ENCODE measurements around the gene DEPDC5.

The DEPDC5 gene

GRCh38 chr22:31932863-31933262 lies 179.0 kb downstream of the DEPDC5 start:
- no peak for DNase-seq

- no peak for DNase-seq
Observed at GRCh38 chr22:31933406-31933805, 179.6 kb downstream of the DEPDC5 start.

GRCh38 chr22:31933816-31934482 lies 180.1 kb downstream of the DEPDC5 start:
- DNase-seq, result no peak

GRCh38 chr22:31935961-31936635 lies 182.3 kb downstream of the DEPDC5 start:
- no peak for DNase-seq

GRCh38 chr22:31937341-31937740 lies 183.5 kb downstream of the DEPDC5 start:
- DNase-seq, result no peak

GRCh38 chr22:31938296-31938695 lies 184.5 kb downstream of the DEPDC5 start:
- no peak for DNase-seq

GRCh38 chr22:31940506-31940905 lies 186.7 kb downstream of the DEPDC5 start:
- no peak for DNase-seq

- DNase-seq, result no peak
Observed at GRCh38 chr22:31942091-31942490, 188.3 kb downstream of the DEPDC5 start.

GRCh38 chr22:31943206-31943977 lies 189.6 kb downstream of the DEPDC5 start:
- DNase-seq, result no peak

- peak; percentile 96 for DNase-seq
Observed at GRCh38 chr22:31943978-31944699, 190.3 kb downstream of the DEPDC5 start, which contains the start of gene YWHAH. Gene YWHAH (plus strand): TSS chr22:31944535. CDS start chr22:31944734, 199 bp downstream.

- peak; percentile 23 for DNase-seq
Observed at GRCh38 chr22:31944700-31945442, 191.1 kb downstream of the DEPDC5 start.

- peak; percentile 42 for DNase-seq
Observed at GRCh38 chr22:31945443-31945855, 191.6 kb downstream of the DEPDC5 start.

- no peak for DNase-seq
Observed at GRCh38 chr22:31945971-31946680, 192.3 kb downstream of the DEPDC5 start.

- DNase-seq, result peak; percentile 47
Observed at GRCh38 chr22:31947296-31947695, 193.5 kb downstream of the DEPDC5 start.

- no peak for DNase-seq
Observed at GRCh38 chr22:31948002-31948401, 194.2 kb downstream of the DEPDC5 start.

GRCh38 chr22:31950226-31950625 lies 196.4 kb downstream of the DEPDC5 start:
- DNase-seq, result no peak

- DNase-seq, result peak; percentile 52
Observed at GRCh38 chr22:31951194-31952093, 197.6 kb downstream of the DEPDC5 start.

GRCh38 chr22:31952094-31952401 lies 198.2 kb downstream of the DEPDC5 start:
- no peak for DNase-seq

- no peak for DNase-seq
Observed at GRCh38 chr22:31952472-31952871, 198.7 kb downstream of the DEPDC5 start.

- DNase-seq, result no peak
Observed at GRCh38 chr22:31953261-31953660, 199.4 kb downstream of the DEPDC5 start.
